B cell (primary cell): ENCODE data around the gene TMEM42.

Experiments
- EZH2 ChIP-seq: IDR thresholded peaks from 2 replicates; pipeline ENCODE4 v1.6.1; 2012; ENCODE audit warnings: borderline replicate concordance, low read depth, mild to moderate bottlenecking, moderate library complexity, low read length; ENCODE audit not compliant: insufficient read depth, poor library complexity, severe bottlenecking
- TF ChIP-seq, protein P1 (sequence below): fragments of 200-600 bp; IDR thresholded peaks from one replicate; pipeline ENCODE4 v1.8.0; 2022; ENCODE audit warnings: antibody characterized with exemption, mild to moderate bottlenecking

GRCh38 chr3:44896440-44896839, 34.7 kb downstream of the TMEM42 start:
- TF ChIP-seq, protein P1, sequence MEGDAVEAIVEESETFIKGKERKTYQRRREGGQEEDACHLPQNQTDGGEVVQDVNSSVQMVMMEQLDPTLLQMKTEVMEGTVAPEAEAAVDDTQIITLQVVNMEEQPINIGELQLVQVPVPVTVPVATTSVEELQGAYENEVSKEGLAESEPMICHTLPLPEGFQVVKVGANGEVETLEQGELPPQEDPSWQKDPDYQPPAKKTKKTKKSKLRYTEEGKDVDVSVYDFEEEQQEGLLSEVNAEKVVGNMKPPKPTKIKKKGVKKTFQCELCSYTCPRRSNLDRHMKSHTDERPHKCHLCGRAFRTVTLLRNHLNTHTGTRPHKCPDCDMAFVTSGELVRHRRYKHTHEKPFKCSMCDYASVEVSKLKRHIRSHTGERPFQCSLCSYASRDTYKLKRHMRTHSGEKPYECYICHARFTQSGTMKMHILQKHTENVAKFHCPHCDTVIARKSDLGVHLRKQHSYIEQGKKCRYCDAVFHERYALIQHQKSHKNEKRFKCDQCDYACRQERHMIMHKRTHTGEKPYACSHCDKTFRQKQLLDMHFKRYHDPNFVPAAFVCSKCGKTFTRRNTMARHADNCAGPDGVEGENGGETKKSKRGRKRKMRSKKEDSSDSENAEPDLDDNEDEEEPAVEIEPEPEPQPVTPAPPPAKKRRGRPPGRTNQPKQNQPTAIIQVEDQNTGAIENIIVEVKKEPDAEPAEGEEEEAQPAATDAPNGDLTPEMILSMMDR, result no peak
- TF ChIP-seq EZH2, result no peak
